Neural crest cell (in vitro differentiated cells): ENCODE measurements around the gene GCM1. TPM values are rescaled to one million over a fixed set of nuclear protein-coding genes. Genes with fewer than 3 reads are reported as not detected.

Experiments used
- DNase-seq: peaks from one replicate; pipeline ENCODE4 v3.0.0; 2021; ENCODE audit warnings: low read depth, mixed read lengths, low spot score
- H3K27ac Mint-ChIP-seq: one replicate; pipeline ENCODE4 v1.8.0; 2021; ENCODE audit warnings: mild to moderate bottlenecking, mixed read lengths; ENCODE audit not compliant: unreplicated experiment
- H3K27me3 Mint-ChIP-seq: 2 replicates; pipeline ENCODE4 v1.8.0; 2021; ENCODE audit warnings: low read depth, mild to moderate bottlenecking, mixed read lengths
- H3K36me3 Mint-ChIP-seq: 2 replicates; pipeline ENCODE4 v1.8.0; 2021; ENCODE audit warnings: low read depth, mild to moderate bottlenecking, mixed read lengths
- H3K4me1 Mint-ChIP-seq: 2 replicates; pipeline ENCODE4 v1.8.0; 2021; ENCODE audit warnings: mixed read lengths
- H3K4me3 Mint-ChIP-seq: one replicate; pipeline ENCODE4 v1.8.0; 2021; ENCODE audit warnings: mild to moderate bottlenecking, mixed read lengths
- H3K9me3 Mint-ChIP-seq: 2 replicates; pipeline ENCODE4 v1.8.0; 2021; ENCODE audit warnings: mixed read lengths
- CTCF ChIP-seq: fragments of 200-600 bp; sonication (generic); conservative IDR thresholded peaks from 2 replicates; pipeline ENCODE4 v1.5.0; 2021; ENCODE audit warnings: antibody characterized with exemption, mild to moderate bottlenecking
- total RNA-seq: library from RNA; stranded (reverse); gene quantifications from 2 replicates; pipeline ENCODE4 v1.2.1, GENCODE V29; 2021

GCM1 gene
- total RNA-seq, 1 donor from 2014 or later: 0.16 TPM

GRCh38 chr6:53095716-53096115, 52.9 kb downstream of the GCM1 start:
- no peak for TF ChIP-seq CTCF
- Mint-ChIP-seq H3K36me3 (peaks cover 14% of the 10 kb centered on the region), H3K4me1 (no peaks in the 10 kb centered on the region), H3K27ac (no peak overlapping the region), H3K4me3 (no peak overlapping the region), H3K27me3 (no peaks in the 10 kb centered on the region), H3K9me3 (no peaks in the 10 kb centered on the region)
- DNase-seq: no peak

DNA sequence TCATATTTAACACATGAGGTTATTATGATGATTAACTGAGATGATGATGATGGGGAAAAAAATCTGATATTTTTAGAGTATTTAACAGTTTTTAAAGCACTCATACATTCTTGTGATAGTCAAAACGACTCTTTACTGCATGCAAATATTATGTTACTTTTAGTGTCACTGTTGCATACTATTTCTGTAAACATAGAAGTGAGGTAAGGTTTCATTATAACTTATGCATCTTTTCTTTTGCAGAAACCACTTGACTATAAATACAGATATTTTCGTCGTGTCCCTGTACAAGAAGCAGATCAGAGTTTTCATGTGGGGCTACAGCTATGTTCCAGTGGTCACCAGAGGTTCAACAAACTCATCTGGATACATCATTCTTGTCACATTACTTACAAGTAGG, 53.4 kb downstream of the GCM1 start:
- Mint-ChIP-seq H3K4me1 (no peaks in the 10 kb centered on the region), H3K36me3 (peaks cover 14% of the 10 kb centered on the region), H3K27ac (no peak overlapping the region), H3K4me3 (no peak overlapping the region), H3K9me3 (no peaks in the 10 kb centered on the region), H3K27me3 (no peaks in the 10 kb centered on the region)
- no peak for DNase-seq
- no peak for TF ChIP-seq CTCF

GRCh38 chr6:53090576-53090975, 58.1 kb downstream of the GCM1 start:
- Mint-ChIP-seq H3K4me3 (no peak overlapping the region), H3K9me3 (no peaks in the 10 kb centered on the region), H3K27ac (no peak overlapping the region), H3K36me3 (peaks cover 13% of the 10 kb centered on the region), H3K27me3 (no peaks in the 10 kb centered on the region), H3K4me1 (no peaks in the 10 kb centered on the region)
- TF ChIP-seq CTCF: no peak
- no peak for DNase-seq

GRCh38 chr6:53089948-53090347, 58.7 kb downstream of the GCM1 start:
- H3K36me3 Mint-ChIP-seq: peaks cover 8% of the 10 kb centered on the region
- H3K4me1 Mint-ChIP-seq: no peaks in the 10 kb centered on the region
- no peaks in the 10 kb centered on the region for H3K9me3 Mint-ChIP-seq
- no peaks in the 10 kb centered on the region for H3K27me3 Mint-ChIP-seq
- no peak overlapping the region for H3K27ac Mint-ChIP-seq
- DNase-seq: no peak
- no peak overlapping the region for H3K4me3 Mint-ChIP-seq
- no peak for TF ChIP-seq CTCF

GRCh38 chr6:53086302-53086701, 62.3 kb downstream of the GCM1 start:
- H3K36me3 Mint-ChIP-seq: peaks cover 3% of the 10 kb centered on the region
- no peak for DNase-seq
- no peaks in the 10 kb centered on the region for H3K9me3 Mint-ChIP-seq
- H3K4me1 Mint-ChIP-seq: no peaks in the 10 kb centered on the region
- no peak for TF ChIP-seq CTCF
- H3K4me3 Mint-ChIP-seq: no peak overlapping the region
- no peak overlapping the region for H3K27ac Mint-ChIP-seq
- no peaks in the 10 kb centered on the region for H3K27me3 Mint-ChIP-seq

- no peaks in the 10 kb centered on the region for H3K27me3 Mint-ChIP-seq
- no peaks in the 10 kb centered on the region for H3K4me1 Mint-ChIP-seq
- H3K36me3 Mint-ChIP-seq: peaks cover 5% of the 10 kb centered on the region
- no peak for TF ChIP-seq CTCF
- DNase-seq: no peak
- no peak overlapping the region for H3K4me3 Mint-ChIP-seq
- H3K9me3 Mint-ChIP-seq: no peaks in the 10 kb centered on the region
- H3K27ac Mint-ChIP-seq: no peak overlapping the region
These were observed 67.8 kb downstream of the GCM1 start for GRCh38 chr6:53080813-53081212.
